Activated T-helper 2 cell treated with anti-CD3 and anti-CD28 coated beads, Interferon-gamma antibody, Interleukin-2, Interleukin-4, amounts not matched to agents 10 μg/mL and 5 μg/mL and 100 μg/mL, durations not matched to agents 14 hours and 24 hours and 36 hours (primary cell): ENCODE data around the gene STAB2. TPM values are rescaled to one million over a fixed set of nuclear protein-coding genes. Genes with fewer than 3 reads are reported as not detected.

Experiments used
- DNase-seq: peaks from one replicate; pipeline ENCODE4 v3.0.0; 2021; ENCODE audit warnings: low spot score
- H3K27ac Mint-ChIP-seq: one replicate; pipeline ENCODE4 v1.8.0; 2021; ENCODE audit warnings: mixed read lengths
- H3K27me3 Mint-ChIP-seq: one replicate; pipeline ENCODE4 v1.8.0; 2021; ENCODE audit warnings: low read depth, mixed read lengths
- H3K36me3 Mint-ChIP-seq: one replicate; pipeline ENCODE4 v1.8.0; 2021; ENCODE audit warnings: low read depth, mixed read lengths
- H3K4me1 Mint-ChIP-seq: one replicate; pipeline ENCODE4 v1.8.0; 2021; ENCODE audit warnings: low read depth, mixed read lengths
- H3K4me3 Mint-ChIP-seq: one replicate; pipeline ENCODE4 v1.8.0; 2021; ENCODE audit warnings: low read depth, mild to moderate bottlenecking, moderate library complexity, mixed read lengths
- H3K9me3 Mint-ChIP-seq: one replicate; pipeline ENCODE4 v1.8.0; 2021; ENCODE audit warnings: mixed read lengths
- intact Hi-C: fragments of 100-400 bp; cut with micrococcal nuclease; formaldehyde crosslinking; loops from one replicate; pipeline ENCODE4 v1.15.1; 2023
- total RNA-seq: library from RNA; stranded (reverse); gene quantifications from 2 replicates; pipeline ENCODE4 v1.2.3, GENCODE V29; 2022

The STAB2 gene
- total RNA-seq, 1 donor from 2014 or later = not detected

DNA sequence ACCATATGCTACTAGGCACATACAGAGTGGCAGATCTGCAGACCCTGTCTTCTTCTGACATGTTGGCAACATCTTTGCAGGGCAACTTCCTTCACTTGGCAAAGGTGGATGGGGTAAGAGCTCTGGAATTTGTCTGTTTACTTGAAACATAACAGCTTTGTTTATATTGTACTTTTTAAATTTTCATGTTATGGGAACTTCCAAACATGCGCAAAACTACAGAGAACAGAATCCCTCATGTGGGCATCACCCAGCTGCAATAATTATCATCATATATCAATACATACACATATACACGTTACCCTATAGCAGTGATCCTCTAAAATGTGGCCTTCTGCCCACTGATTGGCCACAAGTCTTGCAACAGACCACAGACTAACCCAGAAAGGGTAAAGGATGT, 103.4 kb downstream of the STAB2 start:
- Mint-ChIP-seq H3K4me1 (no peaks in the 10 kb centered on the region), H3K27me3 (no peaks in the 10 kb centered on the region), H3K4me3 (no peak overlapping the region), H3K9me3 (no peaks in the 10 kb centered on the region), H3K36me3 (no peaks in the 10 kb centered on the region), H3K27ac (no peak overlapping the region)
- intact Hi-C loops = no loop called here
- DNase-seq = no peak

DNA sequence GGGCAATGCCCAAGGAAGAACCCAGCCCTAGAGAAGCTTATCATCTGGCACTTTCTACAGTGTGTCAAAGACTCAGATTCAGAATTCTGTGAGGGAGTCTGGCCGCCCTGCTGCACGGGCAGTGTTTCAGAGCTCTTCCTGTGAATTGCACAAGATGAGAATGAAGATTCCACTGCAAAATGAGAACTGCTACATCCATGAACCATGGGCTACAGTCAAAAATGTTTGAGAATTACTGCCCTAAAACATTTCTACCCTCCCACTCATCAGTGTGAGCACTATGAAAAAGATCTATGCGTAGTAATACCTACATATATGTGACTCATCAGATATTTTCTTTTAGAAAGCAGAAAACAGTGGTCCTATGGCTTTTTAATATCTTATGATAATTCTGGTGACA, 104.0 kb downstream of the STAB2 start:
- DNase-seq = no peak
- Mint-ChIP-seq H3K36me3 (no peaks in the 10 kb centered on the region), H3K9me3 (no peaks in the 10 kb centered on the region), H3K4me1 (no peaks in the 10 kb centered on the region), H3K27me3 (no peaks in the 10 kb centered on the region), H3K27ac (no peak overlapping the region), H3K4me3 (no peak overlapping the region)
- intact Hi-C loops = no loop called here

DNA sequence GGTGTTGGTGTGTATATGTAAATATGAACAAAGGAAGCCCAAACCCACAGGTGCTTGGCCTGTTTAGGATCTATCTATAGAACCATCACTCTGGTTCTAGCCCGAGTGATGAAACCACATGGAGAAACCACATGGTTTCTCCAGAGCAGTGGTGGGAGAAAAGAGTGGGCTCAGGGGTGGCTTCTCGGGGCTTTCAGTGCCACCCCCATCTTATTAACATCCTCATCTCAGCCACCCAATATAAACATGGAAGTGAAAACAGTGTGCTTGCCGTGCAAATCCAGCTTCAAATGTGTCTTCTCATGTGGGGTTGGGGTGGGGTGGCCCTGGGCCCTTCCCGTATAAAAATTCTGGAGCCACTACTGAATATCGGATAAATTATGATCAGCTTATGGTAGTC, 109.0 kb downstream of the STAB2 start:
- no peak for DNase-seq
- H3K4me3 Mint-ChIP-seq = no peak overlapping the region
- H3K27me3 Mint-ChIP-seq = peaks cover 11% of the 10 kb centered on the region
- H3K27ac Mint-ChIP-seq = no peak overlapping the region
- no peaks in the 10 kb centered on the region for H3K36me3 Mint-ChIP-seq
- intact Hi-C loops = no loop called here
- H3K4me1 Mint-ChIP-seq = peaks cover 6% of the 10 kb centered on the region
- H3K9me3 Mint-ChIP-seq = no peaks in the 10 kb centered on the region

DNA sequence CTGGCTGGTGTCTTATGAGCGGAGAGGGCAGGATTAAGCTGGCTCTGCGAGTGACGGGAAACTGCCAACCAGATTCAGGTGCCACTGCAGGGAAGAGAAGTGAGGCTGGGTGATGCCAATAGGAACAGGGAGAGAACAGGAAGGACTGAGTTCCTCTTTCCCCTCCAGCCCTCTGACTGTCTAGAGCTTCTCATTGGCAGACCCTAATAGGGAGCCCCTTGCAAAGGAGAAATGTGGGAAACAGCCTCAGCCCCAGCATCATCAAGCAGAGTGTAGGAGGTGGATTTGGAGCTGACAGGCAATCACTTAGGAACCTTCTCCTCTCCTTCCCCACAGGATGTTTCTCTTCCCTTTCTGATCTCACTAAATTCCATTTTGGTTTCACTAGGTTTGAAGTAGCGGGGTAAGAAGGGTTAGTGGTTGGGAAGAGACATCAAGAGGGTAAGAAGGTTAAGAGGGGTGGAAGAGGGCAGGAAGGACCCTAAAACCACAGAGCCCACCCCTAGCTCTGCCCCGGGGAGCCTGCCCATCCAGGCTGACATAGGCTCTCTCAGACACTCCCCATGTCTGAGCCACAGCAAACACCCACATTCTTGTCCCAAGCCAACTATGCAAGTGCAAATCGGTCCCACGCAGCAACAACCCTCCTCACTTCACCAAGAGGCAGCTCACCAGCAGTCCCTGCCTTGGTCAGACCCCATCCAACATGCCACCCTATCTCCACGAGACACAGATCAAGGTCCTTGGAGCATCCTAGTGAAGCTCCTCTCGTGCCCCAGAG, 111.1 kb downstream of the STAB2 start:
- no peak overlapping the region for H3K27ac Mint-ChIP-seq
- no peak for DNase-seq
- no peaks in the 10 kb centered on the region for H3K9me3 Mint-ChIP-seq
- no peak overlapping the region for H3K4me3 Mint-ChIP-seq
- H3K4me1 Mint-ChIP-seq = peaks cover 6% of the 10 kb centered on the region
- H3K36me3 Mint-ChIP-seq = no peaks in the 10 kb centered on the region
- intact Hi-C loops = loop anchor here (1.0 to 2.0 kb wide), 2 partner anchors 10 to 17 kb away; no protein-coding TSS in a partner anchor
- peaks cover 11% of the 10 kb centered on the region for H3K27me3 Mint-ChIP-seq

DNA sequence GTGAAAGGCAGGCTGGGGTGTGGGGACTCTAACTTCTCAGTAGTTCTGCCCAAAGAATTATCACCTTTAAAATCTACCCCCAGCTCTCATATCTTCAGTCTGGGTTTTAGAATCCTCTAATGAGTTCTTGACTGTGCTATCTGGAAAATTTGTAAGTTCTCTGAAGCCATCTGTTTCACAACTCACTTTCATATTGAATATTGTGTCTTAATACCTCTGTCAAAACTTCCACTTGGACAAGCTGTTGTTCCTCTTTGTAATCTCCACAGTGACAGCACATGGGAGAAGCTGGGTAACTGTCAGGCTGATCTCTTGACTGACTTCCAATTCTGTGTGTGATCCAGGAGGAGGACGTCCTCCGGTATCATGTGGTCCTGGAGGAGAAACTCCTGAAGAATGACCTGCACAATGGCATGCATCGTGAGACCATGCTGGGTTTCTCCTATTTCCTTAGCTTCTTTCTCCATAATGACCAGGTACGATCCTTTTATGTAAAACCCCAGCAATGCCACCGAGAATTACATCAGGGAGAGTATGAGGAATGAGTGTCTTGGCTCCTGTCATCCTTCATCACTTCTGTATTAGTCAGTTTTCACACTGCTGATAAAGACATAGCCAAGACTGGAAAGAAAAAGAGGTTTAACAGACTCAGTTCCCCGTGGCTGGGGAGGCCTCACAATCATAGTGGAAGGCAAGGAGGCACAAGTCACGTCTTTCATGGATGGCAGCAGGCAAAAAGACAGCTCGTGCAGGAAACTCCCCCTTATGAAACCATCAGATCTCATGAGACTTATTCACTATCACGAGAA, 111.9 kb downstream of the STAB2 start:
- intact Hi-C loops = loop anchor here (1.0 to 2.0 kb wide), 2 partner anchors 11 to 18 kb away; no protein-coding TSS in a partner anchor
- peaks cover 6% of the 10 kb centered on the region for H3K4me1 Mint-ChIP-seq
- H3K27ac Mint-ChIP-seq = no peak overlapping the region
- no peaks in the 10 kb centered on the region for H3K9me3 Mint-ChIP-seq
- no peak for DNase-seq
- H3K36me3 Mint-ChIP-seq = no peaks in the 10 kb centered on the region
- no peak overlapping the region for H3K4me3 Mint-ChIP-seq
- H3K27me3 Mint-ChIP-seq = peaks cover 11% of the 10 kb centered on the region

DNA sequence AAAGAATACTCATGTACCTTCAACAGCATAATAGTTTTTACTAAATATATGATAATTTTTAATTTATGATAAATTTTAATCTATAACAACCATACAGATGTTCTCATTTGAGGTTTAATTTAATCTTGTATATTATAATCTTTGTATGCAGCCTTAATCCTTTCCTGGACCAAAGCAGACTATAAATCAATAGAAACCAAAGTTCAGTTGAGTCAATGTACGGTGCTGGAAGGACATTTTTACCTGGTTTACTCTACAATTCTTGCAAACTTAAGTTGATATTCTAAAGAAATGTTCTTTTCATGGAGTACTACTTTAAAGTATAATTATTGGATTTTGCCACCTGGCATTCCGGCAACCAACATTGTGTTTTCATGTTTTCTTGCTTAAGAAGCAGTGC, 118.0 kb downstream of the STAB2 start:
- Mint-ChIP-seq H3K9me3 (no peaks in the 10 kb centered on the region), H3K27me3 (peaks cover 13% of the 10 kb centered on the region), H3K4me3 (no peak overlapping the region), H3K36me3 (no peaks in the 10 kb centered on the region), H3K27ac (no peak overlapping the region), H3K4me1 (no peaks in the 10 kb centered on the region)
- intact Hi-C loops = no loop called here
- no peak for DNase-seq

DNA sequence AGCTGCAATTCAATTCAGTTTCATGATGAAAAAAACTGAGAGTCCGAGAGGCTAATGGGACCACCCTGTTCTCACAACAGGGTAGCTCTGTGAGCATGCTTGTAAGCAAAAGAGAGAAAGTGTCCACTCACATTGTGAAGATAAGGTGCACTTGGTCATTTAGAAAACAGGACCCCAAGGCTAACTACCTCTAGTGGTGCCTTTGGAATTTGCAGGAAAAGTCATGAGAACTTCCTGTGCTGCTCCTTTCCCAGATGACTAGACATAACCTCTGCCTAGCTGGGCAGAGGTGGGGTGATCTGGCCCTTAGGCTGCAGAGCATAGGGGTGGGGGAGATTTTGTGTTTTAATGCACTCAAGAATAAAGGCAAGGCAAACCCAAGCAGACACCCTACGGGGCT, 118.9 kb downstream of the STAB2 start:
- peaks cover 14% of the 10 kb centered on the region for H3K27me3 Mint-ChIP-seq
- no peak for DNase-seq
- no peak overlapping the region for H3K4me3 Mint-ChIP-seq
- no peaks in the 10 kb centered on the region for H3K4me1 Mint-ChIP-seq
- H3K27ac Mint-ChIP-seq = no peak overlapping the region
- intact Hi-C loops = no loop called here
- no peaks in the 10 kb centered on the region for H3K9me3 Mint-ChIP-seq
- H3K36me3 Mint-ChIP-seq = no peaks in the 10 kb centered on the region

DNA sequence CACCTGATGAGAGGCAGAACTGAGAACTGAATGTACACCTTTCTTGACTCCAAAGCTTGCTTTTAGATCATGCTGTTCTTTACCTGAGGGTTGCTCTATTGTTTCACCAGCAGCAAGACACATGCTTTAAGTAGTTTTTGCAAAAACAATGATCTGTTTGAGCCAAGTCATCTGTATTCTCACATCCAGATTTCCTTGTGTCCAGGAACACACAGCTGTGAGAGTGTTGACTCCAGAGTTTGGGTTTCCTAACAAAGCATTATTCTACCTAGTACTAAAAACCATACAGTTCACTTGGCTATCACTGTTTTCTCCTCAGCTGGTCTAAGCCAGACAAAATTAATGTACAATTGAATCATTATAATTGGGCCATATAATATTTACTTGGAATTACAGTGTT, 120.4 kb downstream of the STAB2 start:
- Mint-ChIP-seq H3K27ac (no peak overlapping the region), H3K36me3 (no peaks in the 10 kb centered on the region), H3K27me3 (peaks cover 14% of the 10 kb centered on the region), H3K9me3 (no peaks in the 10 kb centered on the region), H3K4me1 (no peaks in the 10 kb centered on the region), H3K4me3 (no peak overlapping the region)
- intact Hi-C loops = no loop called here
- DNase-seq = no peak

DNA sequence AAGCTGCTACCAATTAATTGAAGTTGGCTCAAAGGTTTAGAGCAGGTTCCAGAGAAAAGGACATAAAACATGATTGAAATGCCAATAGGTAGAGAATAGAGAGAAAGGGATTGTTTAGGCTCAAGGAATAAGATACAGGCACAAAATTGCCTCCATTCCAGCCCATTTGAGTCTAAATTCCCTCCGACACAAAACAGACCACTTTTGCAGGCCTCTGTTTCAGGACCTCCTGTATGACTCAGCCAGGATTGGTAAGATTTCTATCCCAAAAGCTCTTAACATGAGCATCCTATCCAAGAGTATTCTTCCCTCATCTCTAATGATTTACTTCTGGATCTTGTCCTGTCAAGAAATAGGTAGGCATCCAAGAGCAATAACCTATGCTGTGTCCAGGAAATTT, 123.5 kb downstream of the STAB2 start:
- H3K36me3 Mint-ChIP-seq = no peaks in the 10 kb centered on the region

DNA sequence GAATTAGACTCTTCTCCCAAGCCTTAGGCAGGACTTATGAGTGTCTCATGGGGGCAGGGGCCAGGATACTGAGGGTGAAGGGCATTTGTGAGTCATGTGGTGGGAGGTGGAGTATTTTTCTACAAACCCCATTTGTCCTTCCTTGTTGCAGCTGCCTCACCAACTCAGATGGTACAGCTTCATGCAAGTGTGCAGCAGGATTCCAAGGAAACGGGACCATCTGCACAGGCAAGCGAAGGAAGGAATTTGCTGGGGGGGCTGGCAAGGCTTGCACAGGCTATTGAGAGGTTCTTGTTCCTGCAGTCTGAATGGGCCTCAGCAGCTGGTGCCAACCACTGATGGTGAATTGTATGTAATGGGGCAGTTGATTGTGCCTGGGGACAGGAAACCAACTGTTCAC, 125.1 kb downstream of the STAB2 start:
- H3K4me3 Mint-ChIP-seq = no peak overlapping the region
- H3K27me3 Mint-ChIP-seq = peaks cover 10% of the 10 kb centered on the region
- no peak for DNase-seq
- H3K9me3 Mint-ChIP-seq = no peaks in the 10 kb centered on the region
- H3K27ac Mint-ChIP-seq = no peak overlapping the region
- H3K36me3 Mint-ChIP-seq = no peaks in the 10 kb centered on the region
- intact Hi-C loops = no loop called here
- H3K4me1 Mint-ChIP-seq = no peaks in the 10 kb centered on the region

More for the DNA sequence above, 123.5 kb downstream of the STAB2 start:
- H3K27ac Mint-ChIP-seq = no peak overlapping the region
- no peaks in the 10 kb centered on the region for H3K4me1 Mint-ChIP-seq
- H3K4me3 Mint-ChIP-seq = no peak overlapping the region
- intact Hi-C loops = no loop called here
- H3K9me3 Mint-ChIP-seq = no peaks in the 10 kb centered on the region
- DNase-seq = no peak
- H3K27me3 Mint-ChIP-seq = peaks cover 10% of the 10 kb centered on the region

DNA sequence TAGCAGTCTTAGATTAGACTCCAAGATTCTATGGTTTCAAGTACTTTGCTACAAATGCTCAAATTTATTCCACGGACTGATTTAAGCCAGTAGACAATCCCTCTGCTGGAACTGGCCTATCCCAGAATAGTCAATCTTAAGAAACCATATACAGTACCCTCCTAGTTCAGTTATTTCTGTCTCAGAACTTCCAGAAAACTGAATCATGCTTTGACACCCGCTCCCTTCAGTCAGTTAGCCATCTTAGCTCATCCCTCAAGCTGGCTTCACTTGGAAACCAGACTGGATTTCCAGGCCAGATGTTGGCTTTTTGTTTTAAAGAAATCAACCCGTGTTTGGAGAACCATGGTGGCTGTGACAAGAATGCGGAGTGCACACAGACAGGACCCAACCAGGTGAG, 128.4 kb downstream of the STAB2 start:
- DNase-seq = no peak
- Mint-ChIP-seq H3K4me1 (no peaks in the 10 kb centered on the region), H3K27ac (no peak overlapping the region), H3K27me3 (peaks cover 3% of the 10 kb centered on the region), H3K4me3 (no peak overlapping the region), H3K36me3 (no peaks in the 10 kb centered on the region), H3K9me3 (no peaks in the 10 kb centered on the region)
- intact Hi-C loops = no loop called here

DNA sequence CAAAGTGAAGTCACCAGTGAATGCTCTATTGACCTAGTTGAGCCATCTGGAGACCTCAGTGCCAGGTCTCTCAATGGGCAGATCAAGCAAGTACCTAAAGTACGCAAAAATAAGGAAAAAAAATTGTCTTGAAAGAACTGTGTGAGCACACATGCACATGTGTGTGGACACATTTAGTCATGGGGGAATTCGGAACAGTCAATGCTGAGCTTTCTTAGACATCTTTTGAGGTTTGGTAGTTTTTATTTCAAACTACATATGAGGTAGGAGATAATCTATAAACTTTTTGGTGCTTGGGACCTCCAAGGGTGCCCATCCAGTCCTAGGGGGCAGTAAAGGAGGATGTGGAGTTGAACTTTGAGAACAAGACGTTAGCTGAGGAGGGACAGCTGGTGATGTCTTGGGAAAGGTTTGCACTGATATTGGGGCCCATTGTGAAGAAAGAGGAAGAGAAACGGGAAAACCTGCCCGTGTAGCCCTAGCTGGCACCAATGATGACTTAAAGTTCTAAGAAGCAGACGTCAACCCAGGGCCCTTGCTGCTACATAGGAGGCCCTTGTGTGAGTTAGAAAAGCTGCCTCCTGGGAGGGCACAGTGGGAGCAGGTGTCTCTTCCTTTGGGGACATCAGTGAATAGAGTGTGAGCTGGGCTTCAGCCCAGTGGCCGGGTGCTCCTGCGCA, 129.6 kb downstream of the STAB2 start:
- DNase-seq = no peak
- Mint-ChIP-seq H3K4me3 (no peak overlapping the region), H3K27me3 (peaks cover 3% of the 10 kb centered on the region), H3K36me3 (no peaks in the 10 kb centered on the region), H3K27ac (no peak overlapping the region), H3K4me1 (no peaks in the 10 kb centered on the region), H3K9me3 (no peaks in the 10 kb centered on the region)
- intact Hi-C loops = no loop called here

DNA sequence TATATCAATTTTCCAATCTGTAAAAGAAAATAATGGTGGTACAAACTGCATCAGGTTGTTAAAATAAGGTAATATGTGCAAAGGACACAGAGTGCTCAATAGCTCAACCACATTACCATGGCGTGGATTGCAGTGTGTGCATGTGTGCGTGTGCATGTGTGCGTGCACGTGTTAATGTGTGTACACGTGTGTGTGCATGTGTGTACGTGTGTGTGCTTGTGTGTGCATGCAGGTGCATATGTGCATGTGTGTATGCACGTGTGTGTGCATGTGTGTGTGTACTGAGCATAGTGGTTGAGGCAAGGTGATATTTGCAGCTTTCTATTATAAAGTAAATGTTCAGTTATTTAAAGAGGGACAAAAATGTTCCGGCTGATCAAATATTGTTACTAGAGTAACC, 138.3 kb downstream of the STAB2 start:
- Mint-ChIP-seq H3K9me3 (no peaks in the 10 kb centered on the region), H3K4me1 (no peaks in the 10 kb centered on the region), H3K36me3 (no peaks in the 10 kb centered on the region), H3K27me3 (no peaks in the 10 kb centered on the region), H3K4me3 (no peak overlapping the region), H3K27ac (no peak overlapping the region)
- no peak for DNase-seq
- intact Hi-C loops = no loop called here
